OCI-M2 (cell line): ENCODE measurements around the gene JADE2.

ENCODE experiments used
- DNase-seq: peaks from one replicate; lab custom pipeline; 2025; ENCODE audit not compliant: unreplicated experiment; lab: John Stamatoyannopoulos, UW

JADE2 gene

GRCh38 chr5:134529460-134529859, 4.0 kb downstream of the JADE2 start:
- no peak for DNase-seq

- DNase-seq: no peak
Observed at GRCh38 chr5:134530301-134531077, 5.0 kb downstream of the JADE2 start.

DNA sequence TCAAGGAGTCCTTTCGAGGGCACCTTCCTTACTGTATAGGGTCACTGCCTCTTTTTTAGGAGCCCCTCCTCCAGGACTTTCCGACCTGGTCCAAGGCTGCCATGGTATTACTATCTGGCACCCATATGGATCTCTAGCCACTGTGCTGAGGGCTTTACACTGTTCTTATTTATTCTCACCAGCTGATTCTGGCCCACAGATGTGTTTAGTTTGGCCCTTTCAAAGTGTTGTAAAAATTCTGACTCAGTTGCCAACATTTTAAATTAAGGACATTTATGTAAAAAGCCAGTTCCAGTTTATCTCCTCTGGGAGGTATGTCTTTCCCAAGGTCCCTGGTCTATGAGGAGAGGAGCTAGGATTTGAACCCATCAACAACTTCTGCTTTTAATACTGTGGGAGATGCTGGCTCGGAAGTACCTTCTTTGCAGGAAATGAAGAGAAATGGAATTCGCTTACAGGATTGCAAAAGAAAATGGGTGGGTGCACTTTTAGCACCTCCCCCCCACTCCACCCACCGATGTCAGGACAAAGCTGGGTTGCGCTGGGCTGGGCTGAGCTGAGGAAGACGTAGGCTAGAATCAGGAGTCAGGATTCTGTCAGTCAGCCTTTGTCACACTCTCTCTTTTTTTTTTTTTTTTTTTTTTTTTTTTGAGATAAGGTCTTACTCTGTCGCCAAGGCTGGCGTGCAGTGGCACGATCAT, 7.8 kb downstream of the JADE2 start:
- no peak for DNase-seq

DNA sequence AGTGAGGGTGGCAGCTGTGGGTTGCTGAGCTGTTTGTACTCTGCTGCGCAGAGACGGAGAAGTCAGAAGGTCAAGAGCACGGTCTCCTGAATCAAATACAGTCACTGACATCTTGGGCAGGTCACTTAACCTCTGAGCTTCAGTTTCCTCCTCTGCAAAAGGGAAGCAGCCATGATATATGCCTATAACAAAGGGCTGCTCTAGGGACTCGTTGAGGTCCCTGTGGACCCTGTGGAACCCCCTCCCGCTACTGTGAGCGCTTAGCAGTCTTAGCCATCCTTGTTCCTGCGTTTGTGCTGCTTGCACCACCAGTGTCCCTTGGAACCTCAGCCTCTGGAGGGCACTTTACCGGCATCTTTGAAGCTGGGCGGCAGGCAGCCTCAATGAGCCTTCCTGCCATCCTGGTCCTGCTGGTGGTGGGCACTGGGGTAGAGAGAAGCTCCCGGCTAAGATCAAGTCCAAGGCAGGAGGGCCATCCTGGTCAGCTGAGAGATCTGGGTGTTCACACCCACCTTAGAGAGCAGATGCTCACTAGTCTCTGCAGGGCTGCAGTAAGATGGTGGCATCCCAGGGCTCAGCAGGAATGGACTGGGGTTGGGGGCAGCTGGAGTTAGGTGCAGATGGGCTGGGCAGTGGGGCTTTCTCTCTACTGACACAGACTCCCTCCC, 8.7 kb downstream of the JADE2 start:
- DNase-seq: no peak

DNA sequence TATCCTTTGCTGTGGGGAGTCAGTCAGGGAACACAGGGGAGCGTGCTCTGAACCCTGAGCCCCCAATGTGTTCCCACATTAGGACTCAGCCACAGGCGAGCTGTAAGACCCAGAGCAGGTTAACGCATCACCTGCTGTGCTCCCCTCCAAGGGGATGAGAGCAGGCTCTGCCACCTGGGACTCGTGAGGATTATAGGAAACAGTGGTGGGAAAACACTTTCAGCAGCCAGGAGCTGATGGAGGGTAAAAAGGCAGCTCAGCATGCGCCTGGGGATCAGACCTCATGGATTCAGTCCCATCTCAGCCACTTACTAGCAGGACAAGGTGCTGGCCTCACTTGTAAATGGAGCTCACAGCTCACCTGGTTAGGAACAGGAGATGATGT, 9.2 kb downstream of the JADE2 start:
- DNase-seq: no peak

GRCh38 chr5:134536876-134537275, 11.4 kb downstream of the JADE2 start:
- no peak for DNase-seq

DNA sequence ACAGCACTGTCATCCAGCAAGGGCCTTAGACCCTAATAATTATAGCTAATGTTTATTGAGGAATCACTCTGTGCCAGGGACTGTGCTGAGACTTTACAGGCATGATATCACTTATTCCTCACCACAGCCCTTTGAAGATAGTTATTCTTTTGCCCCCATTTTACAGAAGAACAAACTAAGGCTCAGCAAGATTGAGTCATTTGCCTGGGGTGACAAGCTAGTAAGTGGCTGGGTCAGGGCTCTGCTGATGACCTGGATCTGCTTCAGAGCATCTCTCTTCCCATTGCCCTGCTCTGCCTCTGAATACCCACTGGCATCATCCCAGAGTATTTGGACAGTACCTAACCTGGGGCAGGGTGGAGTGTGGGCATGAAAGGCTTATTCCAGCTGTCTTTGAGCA, 11.8 kb downstream of the JADE2 start:
- DNase-seq: no peak

DNA sequence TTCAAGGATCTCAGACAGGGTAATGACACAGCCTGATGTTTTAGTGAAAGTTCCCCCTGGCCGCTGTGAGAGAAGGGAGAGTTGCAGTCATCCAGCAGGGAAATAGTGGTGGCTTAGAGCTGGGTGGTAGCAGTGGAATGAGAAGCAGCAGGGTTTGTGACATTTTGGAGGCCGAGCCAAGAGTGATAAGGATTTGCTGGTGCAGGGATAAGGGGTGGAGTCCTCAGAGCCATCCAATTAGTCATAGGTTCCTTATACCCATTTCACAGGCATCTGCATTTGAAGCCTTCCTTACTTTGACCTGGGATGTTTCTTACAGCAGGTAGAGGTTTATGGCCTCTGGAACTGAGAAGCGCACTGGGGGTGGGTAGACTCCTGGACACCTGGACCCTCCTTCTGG, 12.8 kb downstream of the JADE2 start:
- DNase-seq: no peak

- DNase-seq: no peak
Observed at GRCh38 chr5:134539732-134540131, 14.3 kb downstream of the JADE2 start.

- no peak for DNase-seq
Observed at GRCh38 chr5:134540747-134541733, 15.6 kb downstream of the JADE2 start.

- DNase-seq: no peak
Observed at GRCh38 chr5:134541736-134542376, 16.4 kb downstream of the JADE2 start.

DNA sequence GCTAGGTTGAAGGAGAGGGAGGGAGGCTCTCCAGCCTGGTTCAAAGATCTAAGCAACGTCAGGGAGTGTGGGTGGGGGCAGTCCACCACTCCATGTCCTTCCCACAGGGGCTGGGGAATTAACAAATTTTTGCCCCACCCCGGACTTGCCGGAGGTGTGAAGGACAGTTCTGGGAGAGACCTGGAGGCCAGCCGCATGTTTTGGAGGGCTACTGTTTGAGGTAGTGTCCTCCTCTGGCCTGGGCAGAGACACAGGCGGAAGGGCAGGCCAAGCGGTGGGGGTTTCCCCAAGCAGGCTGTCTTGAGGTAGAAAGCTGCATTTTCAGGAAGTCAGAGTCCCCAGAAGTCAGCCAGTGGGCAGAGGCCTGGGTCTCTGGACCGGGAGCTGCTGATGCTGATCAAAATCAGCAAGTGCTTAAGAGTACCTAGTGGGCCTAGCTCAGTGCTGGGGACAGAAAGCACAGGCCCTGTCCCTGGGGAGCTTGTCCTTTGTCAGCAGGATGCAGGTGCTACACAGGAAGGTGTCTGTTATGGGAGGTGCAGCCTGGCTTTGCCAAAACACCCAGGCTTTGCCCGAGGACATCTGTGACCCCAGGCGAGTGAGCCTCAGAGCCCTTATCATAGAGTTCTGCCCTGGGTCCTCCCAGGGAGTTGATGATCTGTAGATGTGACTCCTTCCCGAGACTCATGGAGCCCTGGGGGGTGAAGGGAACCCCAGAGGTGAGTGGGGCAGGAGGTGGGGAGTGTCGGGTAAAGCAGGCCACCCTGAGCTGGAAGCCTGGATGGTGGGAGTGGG, 18.5 kb downstream of the JADE2 start:
- DNase-seq: no peak

- no peak for DNase-seq
Observed at GRCh38 chr5:134545070-134545868, 19.8 kb downstream of the JADE2 start.

DNA sequence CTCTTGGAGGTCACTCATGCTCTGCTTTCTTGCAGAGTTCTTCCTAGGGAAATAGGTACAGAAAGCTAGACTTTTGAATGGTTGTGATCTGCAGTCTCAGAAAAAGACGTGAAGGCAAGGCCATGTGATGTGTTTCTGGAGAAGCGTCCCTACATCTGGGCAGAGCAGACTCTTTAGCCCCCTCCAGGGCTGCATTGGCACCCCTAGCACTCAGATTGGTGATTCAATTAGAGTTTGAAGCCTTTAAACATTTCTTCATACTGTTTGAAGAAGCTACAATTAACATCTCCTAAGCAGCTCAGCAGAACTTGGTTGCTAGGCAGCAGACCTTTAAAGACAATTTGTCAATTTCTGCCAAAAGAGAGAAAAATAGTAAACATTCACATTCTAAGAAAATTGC, 21.6 kb downstream of the JADE2 start:
- no peak for DNase-seq

DNA sequence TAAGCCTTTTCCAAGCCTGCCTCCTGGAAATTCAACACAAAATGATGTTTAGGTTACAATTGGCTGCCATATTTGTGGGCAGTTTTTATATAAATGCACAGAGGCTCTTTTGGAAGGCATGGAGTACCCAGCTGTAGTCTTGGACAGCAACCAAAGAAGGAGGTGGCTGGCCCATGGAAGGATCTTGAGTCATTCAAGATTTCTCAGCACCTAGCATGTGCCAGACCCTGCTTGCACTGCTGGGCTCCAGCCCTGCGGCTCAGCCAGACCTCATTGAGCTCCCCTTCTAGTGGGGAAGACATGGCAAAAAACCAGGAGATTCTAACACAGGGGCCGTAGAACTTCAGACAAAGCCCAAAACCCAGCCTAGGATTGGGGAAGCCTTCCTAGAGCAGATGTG, 22.1 kb downstream of the JADE2 start:
- DNase-seq: no peak

DNA sequence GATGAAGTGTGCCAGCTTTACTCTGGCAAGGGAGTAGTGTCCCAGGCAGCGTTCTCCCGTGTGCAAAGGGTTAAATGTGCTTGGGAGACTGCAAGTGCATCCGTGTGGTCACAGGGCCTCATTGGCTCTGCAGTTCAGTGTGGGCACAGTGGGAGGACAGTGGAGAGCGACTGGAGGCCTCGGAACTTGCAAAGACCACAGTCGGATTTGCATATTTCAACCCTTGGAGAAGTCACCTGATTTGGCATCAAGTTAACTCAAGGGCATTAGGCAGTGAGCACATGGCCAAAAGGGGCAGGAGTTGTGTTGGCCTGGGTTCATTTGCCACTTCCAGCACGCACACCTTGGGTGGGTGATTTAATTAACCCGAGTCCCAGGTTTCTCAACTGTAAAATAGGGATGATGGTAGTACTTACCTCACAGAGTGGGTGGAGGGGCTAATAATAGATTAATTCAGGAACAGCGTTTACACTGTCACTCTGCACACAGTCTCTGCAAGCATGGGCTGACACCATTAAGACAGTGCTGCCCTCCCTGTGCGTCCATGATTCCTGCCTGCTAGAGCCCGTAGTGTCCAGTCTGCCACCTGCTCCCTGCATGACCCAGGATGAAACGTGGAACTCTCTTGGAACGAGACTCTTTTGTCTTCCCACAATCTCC, 22.7 kb downstream of the JADE2 start:
- DNase-seq: no peak

GRCh38 chr5:134549714-134550113, 24.2 kb downstream of the JADE2 start:
- no peak for DNase-seq
